Activated naive CD4-positive, alpha-beta T cell treated with anti-CD3 and anti-CD28 coated beads, Interleukin-2, amount 50 U/mL, for 24 hours (primary cell): ENCODE results near the gene NEK6.

Experiments used
- H3K27ac Mint-ChIP-seq: one replicate; pipeline ENCODE4 v1.8.0; 2021; ENCODE audit warnings: mild to moderate bottlenecking, mixed read lengths
- H3K27me3 Mint-ChIP-seq: one replicate; pipeline ENCODE4 v1.8.0; 2021; ENCODE audit warnings: mixed read lengths
- H3K36me3 Mint-ChIP-seq: one replicate; pipeline ENCODE4 v1.8.0; 2021; ENCODE audit warnings: mixed read lengths
- H3K4me1 Mint-ChIP-seq: one replicate; pipeline ENCODE4 v1.8.0; 2021; ENCODE audit warnings: mixed read lengths
- H3K4me3 Mint-ChIP-seq: one replicate; pipeline ENCODE4 v1.8.0; 2021; ENCODE audit warnings: mild to moderate bottlenecking, mixed read lengths
- H3K9me3 Mint-ChIP-seq: one replicate; pipeline ENCODE4 v1.8.0; 2021; ENCODE audit warnings: mixed read lengths

NEK6 gene

GRCh38 chr9:124399968-124400940, 142.5 kb downstream of the NEK6 start:
- no peak overlapping the region for H3K27ac Mint-ChIP-seq
- no peaks in the 10 kb centered on the region for H3K27me3 Mint-ChIP-seq
- peaks cover 53% of the 10 kb centered on the region for H3K4me1 Mint-ChIP-seq
- no peaks in the 10 kb centered on the region for H3K9me3 Mint-ChIP-seq
- peaks cover 9% of the 10 kb centered on the region for H3K36me3 Mint-ChIP-seq
- H3K4me3 Mint-ChIP-seq = no peak overlapping the region
